ENCODE measurements around the gene GAK.

The GAK gene

GRCh38 chr4:832536-832935, 99.6 kb downstream of the GAK start:
- TF ChIP-seq, protein P1, sequence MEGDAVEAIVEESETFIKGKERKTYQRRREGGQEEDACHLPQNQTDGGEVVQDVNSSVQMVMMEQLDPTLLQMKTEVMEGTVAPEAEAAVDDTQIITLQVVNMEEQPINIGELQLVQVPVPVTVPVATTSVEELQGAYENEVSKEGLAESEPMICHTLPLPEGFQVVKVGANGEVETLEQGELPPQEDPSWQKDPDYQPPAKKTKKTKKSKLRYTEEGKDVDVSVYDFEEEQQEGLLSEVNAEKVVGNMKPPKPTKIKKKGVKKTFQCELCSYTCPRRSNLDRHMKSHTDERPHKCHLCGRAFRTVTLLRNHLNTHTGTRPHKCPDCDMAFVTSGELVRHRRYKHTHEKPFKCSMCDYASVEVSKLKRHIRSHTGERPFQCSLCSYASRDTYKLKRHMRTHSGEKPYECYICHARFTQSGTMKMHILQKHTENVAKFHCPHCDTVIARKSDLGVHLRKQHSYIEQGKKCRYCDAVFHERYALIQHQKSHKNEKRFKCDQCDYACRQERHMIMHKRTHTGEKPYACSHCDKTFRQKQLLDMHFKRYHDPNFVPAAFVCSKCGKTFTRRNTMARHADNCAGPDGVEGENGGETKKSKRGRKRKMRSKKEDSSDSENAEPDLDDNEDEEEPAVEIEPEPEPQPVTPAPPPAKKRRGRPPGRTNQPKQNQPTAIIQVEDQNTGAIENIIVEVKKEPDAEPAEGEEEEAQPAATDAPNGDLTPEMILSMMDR (IDR thresholded peaks at IDR 0.05) = no peak

DNA sequence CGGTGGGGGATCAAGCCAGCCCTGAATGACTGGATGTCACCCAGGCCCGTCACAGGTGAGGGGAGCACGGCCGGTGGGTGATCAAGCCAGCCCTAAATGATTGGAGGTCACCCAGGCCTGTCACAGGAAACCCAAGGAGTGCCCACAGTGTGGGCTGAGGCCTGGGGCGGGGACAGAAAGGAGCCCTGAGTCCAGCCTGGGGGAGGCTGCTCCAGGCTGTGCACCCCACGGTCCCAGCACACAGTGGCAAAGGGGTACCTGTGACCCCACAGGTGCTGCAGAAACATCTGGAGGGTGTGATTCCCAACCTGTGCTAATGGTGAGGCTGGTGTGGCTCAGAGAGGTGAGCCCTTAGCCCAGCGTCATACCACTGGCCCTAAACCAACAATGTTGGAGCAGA, 100.0 kb downstream of the GAK start:
- TF ChIP-seq, protein P1 (IDR thresholded peaks at IDR 0.05) = no peak

DNA sequence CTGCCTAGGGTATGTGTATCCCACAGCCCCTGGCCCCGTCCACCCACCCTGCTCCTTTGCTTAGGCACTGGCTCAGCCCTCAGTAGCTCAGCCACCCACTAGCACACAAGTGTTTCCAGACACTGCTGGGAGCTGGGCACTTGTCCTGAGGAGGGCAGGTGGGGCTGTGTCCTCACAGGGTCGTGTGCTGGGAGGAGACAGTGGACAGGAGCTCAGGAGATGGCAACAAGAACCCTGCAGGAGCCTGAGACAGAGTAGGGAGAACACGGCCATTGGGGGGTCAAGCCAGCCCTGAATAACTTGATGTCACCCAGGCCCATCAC, 100.7 kb downstream of the GAK start:
- TF ChIP-seq, protein P1 (IDR thresholded peaks at IDR 0.05) = no peak

DNA sequence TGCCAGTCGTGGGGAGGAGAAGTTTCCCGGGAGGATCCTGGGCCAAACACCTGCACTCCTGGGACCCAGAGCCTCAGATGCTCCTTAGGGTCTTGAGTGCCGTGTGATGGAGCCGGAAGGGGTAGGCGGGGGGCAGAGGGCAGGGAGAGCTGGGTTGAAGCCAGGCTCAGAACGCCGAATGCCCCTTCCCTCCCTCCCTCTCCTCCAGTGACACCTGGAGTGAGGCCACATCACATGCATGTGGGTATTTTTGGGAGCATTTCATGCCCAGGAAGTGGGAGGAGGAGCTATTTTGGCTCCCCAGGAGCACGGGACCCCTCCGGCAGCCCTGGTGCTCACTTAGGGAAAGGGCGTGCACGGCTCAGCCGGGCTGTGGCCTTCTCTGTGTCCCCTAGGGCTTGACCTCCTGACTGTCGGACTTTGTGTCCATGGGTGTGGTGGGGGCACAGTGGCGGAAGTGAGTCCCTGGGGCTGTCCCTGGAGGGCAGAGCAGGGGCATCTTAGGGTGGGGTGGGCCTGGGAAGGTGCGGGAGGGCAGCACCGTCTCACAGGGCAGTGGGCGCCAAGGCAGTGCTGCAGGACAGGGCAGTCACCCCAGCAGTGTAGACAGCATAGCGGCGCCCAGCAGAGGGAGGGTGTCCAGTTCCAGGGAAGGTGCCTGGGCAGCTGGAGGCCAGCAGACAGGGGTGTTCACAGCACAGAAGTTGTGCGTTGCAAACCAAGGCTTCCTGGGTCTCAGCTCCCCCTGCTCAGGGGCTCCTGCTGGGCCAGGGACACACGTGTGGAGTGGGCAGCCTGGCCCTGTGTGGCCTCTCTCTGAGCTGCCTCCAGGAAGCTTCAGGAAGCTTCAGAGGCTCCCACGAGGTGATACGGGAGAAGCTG, 101.3 kb downstream of the GAK start:
- TF ChIP-seq, protein P1 (IDR thresholded peaks at IDR 0.05) = no peak

- TF ChIP-seq, protein P1 (IDR thresholded peaks at IDR 0.05) = no peak
Observed at GRCh38 chr4:829761-830600, 102.1 kb downstream of the GAK start.

DNA sequence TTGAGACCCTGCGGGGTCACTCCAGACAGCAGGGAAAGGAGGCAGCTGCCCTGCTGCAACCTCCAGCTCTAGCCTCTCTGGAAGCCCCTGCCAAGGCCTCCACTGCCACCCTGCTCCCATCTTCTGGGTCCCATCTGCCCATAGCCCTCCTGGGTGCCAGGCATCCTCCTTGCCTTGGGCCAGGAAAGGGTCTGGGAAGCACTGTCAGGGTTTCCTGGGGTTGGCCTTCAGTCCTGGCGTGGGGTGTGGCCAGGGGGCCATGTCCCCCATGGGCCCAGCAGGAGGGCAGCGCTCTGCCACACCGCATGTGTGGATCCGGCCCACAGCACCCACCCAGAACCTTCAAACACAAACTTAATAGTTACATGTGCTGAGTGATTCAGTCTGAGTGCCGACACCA, 102.8 kb downstream of the GAK start:
- TF ChIP-seq, protein P1 (IDR thresholded peaks at IDR 0.05) = no peak

DNA sequence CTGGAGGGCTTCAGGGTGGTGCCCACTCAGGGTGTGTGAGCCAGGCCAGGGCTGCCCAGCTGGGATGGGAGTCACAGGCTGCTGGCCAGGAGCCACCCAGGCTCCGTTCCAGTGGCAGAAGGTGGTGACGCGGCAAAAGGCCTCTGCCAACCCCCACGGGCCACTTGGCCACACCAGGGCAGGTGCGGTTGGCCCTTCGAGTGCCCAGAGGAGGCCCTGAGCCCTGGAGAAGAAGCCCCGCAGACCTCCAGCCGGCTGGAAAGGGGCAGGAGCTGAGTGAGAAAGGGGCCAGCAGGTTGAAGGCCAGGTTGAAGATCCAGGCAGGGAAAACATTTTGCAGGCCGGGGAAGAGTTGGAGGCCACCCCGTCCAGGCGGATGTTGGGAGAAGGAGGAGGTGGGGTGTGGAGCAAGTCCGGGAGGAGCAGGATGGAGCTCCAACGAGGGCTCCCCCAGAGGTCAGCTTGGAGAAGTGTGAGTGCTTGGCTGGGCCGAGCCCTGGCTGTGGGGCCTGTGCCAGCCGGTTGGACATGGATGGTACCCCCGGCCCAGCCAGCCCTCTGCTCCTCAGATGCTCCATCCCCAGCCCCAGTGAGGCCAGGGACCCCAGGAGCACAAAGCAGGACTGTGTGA, 103.4 kb downstream of the GAK start:
- TF ChIP-seq, protein P1 (IDR thresholded peaks at IDR 0.05) = no peak

All from LNCAP (cell line).